H1 (cell line): ENCODE data around the gene PTX4. TPM values are rescaled to one million over a fixed set of nuclear protein-coding genes. Genes with fewer than 3 reads are reported as not detected.
A peak's percentile ranks its signal among the peaks of the same experiment; 100 is the strongest.

Experiments
- ASH2L ChIP-seq: fragments of 200-600, 300-600 bp; sonication (generic); IDR thresholded peaks from one replicate; pipeline ENCODE4 v1.7.1; 2017; ENCODE audit warnings: low read length
- CTCF ChIP-seq, 3 experiments: IDR thresholded peaks; 1 replicate in 2 of 3; 2 replicates in 1 of 3; pipeline versions ENCODE4 v1.5.1 to v1.6.1; 2011; ENCODE audit warnings: low read length in 3 of 3, mild to moderate bottlenecking in 3 of 3, inconsistent platforms in 2 of 3, low read depth in 1 of 3, moderate library complexity in 1 of 3; ENCODE audit not compliant: insufficient read depth in 1 of 3; ENCODE audit errors: control extremely low read depth in 1 of 3
- FOSL1 ChIP-seq: IDR thresholded peaks from 2 replicates; pipeline ENCODE4 v1.6.1; 2011; ENCODE audit warnings: mild to moderate bottlenecking, low read depth, low read length, moderate library complexity; ENCODE audit not compliant: insufficient read depth
- HDAC2 ChIP-seq, 2 experiments: fragments of 300-600 bp in 1 of 2; sonication (generic) in 1 of 2; IDR thresholded peaks; 2 replicates each; pipeline ENCODE4 v1.6.1; 2011 to 2012; ENCODE audit warnings: low read depth in 2 of 2, low read length in 2 of 2, mild to moderate bottlenecking in 2 of 2, moderate library complexity in 2 of 2, borderline replicate concordance in 1 of 2, inconsistent platforms in 1 of 2
- POU5F1 ChIP-seq: IDR thresholded peaks from 2 replicates; pipeline ENCODE4 v1.6.1; 2011; ENCODE audit warnings: low read depth, mild to moderate bottlenecking, low read length, moderate library complexity
- RAD21 ChIP-seq, 2 experiments: IDR thresholded peaks in 1 of 2; conservative IDR thresholded peaks in 1 of 2; 2 replicates each; pipeline ENCODE4 v1.6.1; 2011; ENCODE audit warnings: low read depth in 2 of 2, low read length in 2 of 2, improper control_type of control experiment in 1 of 2, inconsistent platforms in 1 of 2, mild to moderate bottlenecking in 1 of 2, moderate library complexity in 1 of 2
- RBBP5 ChIP-seq: IDR thresholded peaks from 2 replicates; pipeline ENCODE4 v1.7.1; 2012; ENCODE audit warnings: low read depth, mild to moderate bottlenecking, inconsistent platforms, low read length, moderate library complexity, borderline replicate concordance
- SAP30 ChIP-seq: fragments of 300-600 bp; sonication (generic); IDR thresholded peaks from 2 replicates; pipeline ENCODE4 v1.7.1; 2012; ENCODE audit warnings: low read length, moderate library complexity, mild to moderate bottlenecking, inconsistent platforms; ENCODE audit not compliant: insufficient read depth, insufficient replicate concordance
- SIRT6 ChIP-seq: IDR thresholded peaks from one replicate; pipeline ENCODE4 v1.7.1; 2012; ENCODE audit warnings: low read length, inconsistent platforms
- SRF ChIP-seq: IDR thresholded peaks from 2 replicates; pipeline ENCODE4 v1.6.1; 2011; ENCODE audit warnings: mild to moderate bottlenecking, low read depth, low read length, moderate library complexity
- SUZ12 ChIP-seq: fragments of 200-600 bp; sonication (generic); IDR thresholded peaks from 2 replicates; pipeline ENCODE4 v1.6.1; 2012; ENCODE audit warnings: mild to moderate bottlenecking, inconsistent platforms, low read length, moderate library complexity, mixed read lengths
- TAF7 ChIP-seq: optimal IDR thresholded peaks from 2 replicates; pipeline ENCODE3; 2011; ENCODE audit warnings: low read depth, mild to moderate bottlenecking, inconsistent platforms, low read length, moderate library complexity, borderline replicate concordance
- TCF12 ChIP-seq: IDR thresholded peaks from 2 replicates; pipeline ENCODE4 v1.6.1; 2011; ENCODE audit warnings: low read depth, mild to moderate bottlenecking, low read length
- USF2 ChIP-seq: IDR thresholded peaks from 2 replicates; pipeline ENCODE4 v1.6.1; 2011; ENCODE audit warnings: low read length, improper control_type of control experiment
- ZNF274 ChIP-seq: IDR thresholded peaks from 2 replicates; pipeline ENCODE4 v1.7.0; 2012; ENCODE audit warnings: low read length, borderline replicate concordance; ENCODE audit errors: extremely low read depth
- polyA plus RNA-seq, 7 experiments: library from polyadenylated mRNA; depleted of rRNA in 3 of 7; stranded (reverse) in 5 of 7; unstranded in 2 of 7; fragments of >200 nt in 5 of 7; fragments of 200-250 nt in 2 of 7; gene quantifications; 1 replicate in 5 of 7; 2 replicates in 1 of 7; 4 replicates in 1 of 7; pipeline versions ENCODE4 v1.2.1 to v1.2.3, GENCODE V29; 2011 to 2013; ENCODE audit warnings: missing spikeins in 2 of 7, mixed read lengths in 2 of 7
- total RNA-seq: library from RNA; stranded (reverse); fragmentation: NEBNext Ultra II Directional; extraction: Animal tissue kit (Norgen Biotek cat#: 25700); gene quantifications from 2 replicates; pipeline ENCODE4 v1.2.1, GENCODE V29; 2021

PTX4 gene
- total and polyA plus RNA-seq, 2 of the 8 experiments (the other 6 are each of a cell fraction or from before 2014, with no cell fraction given) = not detected

GRCh38 chr16:1494129-1494640 lies 5.4 kb upstream of the PTX4 start (continued):
- TF ChIP-seq SAP30 (no peak), TAF7 (no peak), ASH2L (no peak), RBBP5 (no peak), SRF (no peak), CTCF (IDR thresholded peaks at IDR 0.05; ENCODE audit: control extremely low read depth in 1 of 3, insufficient read depth in 1 of 3, low read depth in 1 of 3, low read length in 3 of 3) (peak; percentile 48 to 54 (median 53)), USF2 (no peak), TCF12 (no peak), FOSL1 (no peak), SUZ12 (no peak), ZNF274 (no peak), RAD21 (IDR thresholded peaks at IDR 0.05 in 1 of 2, conservative IDR thresholded peaks at IDR 0.05 in 1 of 2; ENCODE audit: low read depth in 2 of 2, low read length in 2 of 2) (peak; percentile 40 to 58), SIRT6 (no peak), HDAC2 (IDR thresholded peaks at IDR 0.05; ENCODE audit: borderline replicate concordance in 1 of 2, low read depth in 2 of 2, low read length in 2 of 2) (no peak), POU5F1 (no peak)
